ENCODE data around the gene PIGB. TPM values are rescaled to one million over a fixed set of nuclear protein-coding genes. Genes with fewer than 3 reads are reported as not detected.
A peak's percentile ranks its signal among the peaks of the same experiment; 100 is the strongest.

The PIGB gene
- total RNA-seq, 1 experiment from 2014 or later, result 5.2 TPM

DNA sequence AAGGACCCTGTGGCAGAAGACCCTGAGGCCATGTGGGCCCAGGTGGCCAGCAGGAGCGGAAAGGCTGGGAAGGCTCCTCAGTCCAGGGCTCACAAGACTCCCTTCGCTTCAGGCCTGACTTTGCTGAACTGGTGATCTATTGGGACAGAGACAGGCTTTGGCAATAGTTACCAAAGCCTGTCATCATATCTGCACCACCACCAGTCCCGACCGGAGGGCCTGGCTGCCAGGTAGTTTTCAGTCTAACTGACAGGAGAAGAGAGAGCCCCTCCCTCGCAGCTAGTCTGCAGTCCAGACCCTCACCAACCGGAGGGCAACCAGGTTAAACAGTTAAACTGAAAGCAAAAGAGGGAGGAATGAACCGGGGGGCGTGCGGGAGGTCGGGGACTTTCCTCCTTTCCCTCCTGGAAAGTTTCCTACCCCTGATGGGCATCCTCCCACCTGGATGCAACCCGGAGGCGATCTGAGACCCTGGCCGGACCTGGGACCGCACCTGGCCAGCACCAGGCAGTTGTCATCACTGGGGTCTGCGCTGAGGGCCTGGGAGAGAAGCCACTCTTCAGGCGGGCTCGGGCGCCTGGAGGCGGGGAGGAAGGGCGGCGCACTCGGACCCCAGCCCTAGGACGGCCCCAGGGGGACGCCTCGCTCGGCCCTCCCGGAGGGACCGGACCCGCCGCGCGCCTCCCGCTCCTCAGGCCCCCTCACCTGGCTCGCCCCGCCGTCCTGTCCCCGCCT is 29.8 kb upstream of the PIGB start:
- H3K27me3 Mint-ChIP-seq (ENCODE audit: low read depth), result peaks cover 11% of the 10 kb centered on the region; the same call in 1 of the 2 replicates
- peak; percentile 46 for ATAC-seq
- ChIA-PET CTCF (interaction anchor here (1.0 kb wide), 1 partner anchor 18 kb away, joined by 3 read pairs; no protein-coding TSS in a partner anchor), POLR2A (no interaction called here)
- no peak overlapping the region for H3K27ac Mint-ChIP-seq
- no peaks in the 10 kb centered on the region for H3K9me3 Mint-ChIP-seq
- peak; percentile 39 for DNase-seq (ENCODE audit: low spot score)
- peak overlapping the region; percentile 75 for H3K4me3 Mint-ChIP-seq
- TF ChIP-seq, protein P1, sequence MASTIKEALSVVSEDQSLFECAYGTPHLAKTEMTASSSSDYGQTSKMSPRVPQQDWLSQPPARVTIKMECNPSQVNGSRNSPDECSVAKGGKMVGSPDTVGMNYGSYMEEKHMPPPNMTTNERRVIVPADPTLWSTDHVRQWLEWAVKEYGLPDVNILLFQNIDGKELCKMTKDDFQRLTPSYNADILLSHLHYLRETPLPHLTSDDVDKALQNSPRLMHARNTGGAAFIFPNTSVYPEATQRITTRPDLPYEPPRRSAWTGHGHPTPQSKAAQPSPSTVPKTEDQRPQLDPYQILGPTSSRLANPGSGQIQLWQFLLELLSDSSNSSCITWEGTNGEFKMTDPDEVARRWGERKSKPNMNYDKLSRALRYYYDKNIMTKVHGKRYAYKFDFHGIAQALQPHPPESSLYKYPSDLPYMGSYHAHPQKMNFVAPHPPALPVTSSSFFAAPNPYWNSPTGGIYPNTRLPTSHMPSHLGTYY (CRISPR knock-in tag; IDR thresholded peaks at IDR 0.05), result no peak
- no peak for TF ChIP-seq ZNF263 (CRISPR knock-in tag; IDR thresholded peaks at IDR 0.05; ENCODE audit: low read depth)
- TF ChIP-seq ZNF121 (CRISPR knock-in tag; IDR thresholded peaks at IDR 0.05), result 0 out of 2 replicates have a peak, but pooled peaks have one; percentile 41
- TF ChIP-seq, protein P2, sequence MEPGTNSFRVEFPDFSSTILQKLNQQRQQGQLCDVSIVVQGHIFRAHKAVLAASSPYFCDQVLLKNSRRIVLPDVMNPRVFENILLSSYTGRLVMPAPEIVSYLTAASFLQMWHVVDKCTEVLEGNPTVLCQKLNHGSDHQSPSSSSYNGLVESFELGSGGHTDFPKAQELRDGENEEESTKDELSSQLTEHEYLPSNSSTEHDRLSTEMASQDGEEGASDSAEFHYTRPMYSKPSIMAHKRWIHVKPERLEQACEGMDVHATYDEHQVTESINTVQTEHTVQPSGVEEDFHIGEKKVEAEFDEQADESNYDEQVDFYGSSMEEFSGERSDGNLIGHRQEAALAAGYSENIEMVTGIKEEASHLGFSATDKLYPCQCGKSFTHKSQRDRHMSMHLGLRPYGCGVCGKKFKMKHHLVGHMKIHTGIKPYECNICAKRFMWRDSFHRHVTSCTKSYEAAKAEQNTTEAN (CRISPR knock-in tag; IDR thresholded peaks at IDR 0.05), result no peak
- H3K36me3 Mint-ChIP-seq, result no peaks in the 10 kb centered on the region
- peaks cover 16% of the 10 kb centered on the region for H3K4me1 Mint-ChIP-seq

DNA sequence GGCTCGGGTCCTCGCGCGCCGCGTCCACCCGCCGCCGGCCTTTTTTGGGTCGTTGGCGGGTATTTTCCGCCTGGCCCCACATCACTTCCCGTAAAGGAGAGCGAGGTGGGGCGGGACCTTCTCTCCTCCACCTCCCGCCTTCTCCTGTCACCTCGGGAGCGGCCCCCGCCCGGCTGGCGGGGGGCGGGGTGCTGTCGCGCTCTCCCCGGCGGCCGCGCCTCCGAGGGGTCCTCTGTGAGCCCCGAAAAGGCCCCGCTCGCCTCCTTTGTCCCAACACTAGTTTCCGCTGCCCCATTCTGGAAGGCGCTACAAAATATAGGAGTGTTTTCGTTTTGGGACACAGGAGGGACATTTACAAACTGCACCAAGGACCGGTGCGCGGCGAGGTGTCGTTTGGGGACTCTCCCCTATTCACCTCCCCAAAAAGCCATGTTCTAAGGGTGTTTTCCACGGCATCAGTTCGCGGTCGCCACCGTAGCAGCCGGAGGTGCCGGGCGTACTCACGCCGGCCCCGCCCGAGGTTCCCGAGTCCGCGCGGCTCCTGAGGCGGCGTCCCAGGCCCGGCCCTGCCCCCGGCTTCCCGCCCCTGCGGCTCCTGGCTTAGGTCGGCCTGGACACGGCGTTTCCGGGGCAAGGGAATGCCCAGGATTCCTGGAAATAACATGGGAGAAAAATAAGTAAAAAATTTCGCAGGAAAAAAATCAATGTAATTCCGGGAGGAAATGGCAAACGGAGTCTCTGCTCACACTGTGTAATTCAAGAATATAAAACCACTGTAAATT is 29.1 kb upstream of the PIGB start, which contains the start of gene RAB27A:
RAB27A (minus strand) TSS at position 68 of the 782 bp plus-strand sequence. CDS start 54,879 bp downstream, outside the sequence.
- ChIA-PET CTCF (interaction anchor here (1.3 to 2.1 kb wide), 3 partner anchors 72 to 150 kb away, joined by 7 to 13 read pairs (median 8); partner anchors contain the start of genes CCPG1 and PIERCE2), POLR2A (no interaction called here)
- H3K27me3 Mint-ChIP-seq (ENCODE audit: low read depth), result peaks cover 11% of the 10 kb centered on the region; the same call in 1 of the 2 replicates
- H3K4me3 Mint-ChIP-seq, result peak within 1 kb of the TSS; percentile 75
- TF ChIP-seq, protein P3, sequence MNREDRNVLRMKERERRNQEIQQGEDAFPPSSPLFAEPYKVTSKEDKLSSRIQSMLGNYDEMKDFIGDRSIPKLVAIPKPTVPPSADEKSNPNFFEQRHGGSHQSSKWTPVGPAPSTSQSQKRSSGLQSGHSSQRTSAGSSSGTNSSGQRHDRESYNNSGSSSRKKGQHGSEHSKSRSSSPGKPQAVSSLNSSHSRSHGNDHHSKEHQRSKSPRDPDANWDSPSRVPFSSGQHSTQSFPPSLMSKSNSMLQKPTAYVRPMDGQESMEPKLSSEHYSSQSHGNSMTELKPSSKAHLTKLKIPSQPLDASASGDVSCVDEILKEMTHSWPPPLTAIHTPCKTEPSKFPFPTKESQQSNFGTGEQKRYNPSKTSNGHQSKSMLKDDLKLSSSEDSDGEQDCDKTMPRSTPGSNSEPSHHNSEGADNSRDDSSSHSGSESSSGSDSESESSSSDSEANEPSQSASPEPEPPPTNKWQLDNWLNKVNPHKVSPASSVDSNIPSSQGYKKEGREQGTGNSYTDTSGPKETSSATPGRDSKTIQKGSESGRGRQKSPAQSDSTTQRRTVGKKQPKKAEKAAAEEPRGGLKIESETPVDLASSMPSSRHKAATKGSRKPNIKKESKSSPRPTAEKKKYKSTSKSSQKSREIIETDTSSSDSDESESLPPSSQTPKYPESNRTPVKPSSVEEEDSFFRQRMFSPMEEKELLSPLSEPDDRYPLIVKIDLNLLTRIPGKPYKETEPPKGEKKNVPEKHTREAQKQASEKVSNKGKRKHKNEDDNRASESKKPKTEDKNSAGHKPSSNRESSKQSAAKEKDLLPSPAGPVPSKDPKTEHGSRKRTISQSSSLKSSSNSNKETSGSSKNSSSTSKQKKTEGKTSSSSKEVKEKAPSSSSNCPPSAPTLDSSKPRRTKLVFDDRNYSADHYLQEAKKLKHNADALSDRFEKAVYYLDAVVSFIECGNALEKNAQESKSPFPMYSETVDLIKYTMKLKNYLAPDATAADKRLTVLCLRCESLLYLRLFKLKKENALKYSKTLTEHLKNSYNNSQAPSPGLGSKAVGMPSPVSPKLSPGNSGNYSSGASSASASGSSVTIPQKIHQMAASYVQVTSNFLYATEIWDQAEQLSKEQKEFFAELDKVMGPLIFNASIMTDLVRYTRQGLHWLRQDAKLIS (CRISPR knock-in tag; IDR thresholded peaks at IDR 0.05; ENCODE audit: borderline replicate concordance), result no peak
- TF ChIP-seq, protein P4, sequence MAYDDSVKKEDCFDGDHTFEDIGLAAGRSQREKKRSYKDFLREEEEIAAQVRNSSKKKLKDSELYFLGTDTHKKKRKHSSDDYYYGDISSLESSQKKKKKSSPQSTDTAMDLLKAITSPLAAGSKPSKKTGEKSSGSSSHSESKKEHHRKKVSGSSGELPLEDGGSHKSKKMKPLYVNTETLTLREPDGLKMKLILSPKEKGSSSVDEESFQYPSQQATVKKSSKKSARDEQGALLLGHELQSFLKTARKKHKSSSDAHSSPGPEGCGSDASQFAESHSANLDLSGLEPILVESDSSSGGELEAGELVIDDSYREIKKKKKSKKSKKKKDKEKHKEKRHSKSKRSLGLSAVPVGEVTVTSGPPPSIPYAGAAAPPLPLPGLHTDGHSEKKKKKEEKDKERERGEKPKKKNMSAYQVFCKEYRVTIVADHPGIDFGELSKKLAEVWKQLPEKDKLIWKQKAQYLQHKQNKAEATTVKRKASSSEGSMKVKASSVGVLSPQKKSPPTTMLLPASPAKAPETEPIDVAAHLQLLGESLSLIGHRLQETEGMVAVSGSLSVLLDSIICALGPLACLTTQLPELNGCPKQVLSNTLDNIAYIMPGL (CRISPR knock-in tag; IDR thresholded peaks at IDR 0.05), result 0 out of 2 replicates have a peak, but pooled peaks have one; percentile 3
- no peaks in the 10 kb centered on the region for H3K36me3 Mint-ChIP-seq
- H3K9me3 Mint-ChIP-seq, result no peaks in the 10 kb centered on the region
- H3K27ac Mint-ChIP-seq, result peak within 1 kb of the TSS; percentile 50; the same call in 1 of the 2 replicates
- peaks cover 11% of the 10 kb centered on the region for H3K4me1 Mint-ChIP-seq
- ATAC-seq (peak; percentile 87), DNase-seq (ENCODE audit: low spot score) (peak; percentile 81)

DNA sequence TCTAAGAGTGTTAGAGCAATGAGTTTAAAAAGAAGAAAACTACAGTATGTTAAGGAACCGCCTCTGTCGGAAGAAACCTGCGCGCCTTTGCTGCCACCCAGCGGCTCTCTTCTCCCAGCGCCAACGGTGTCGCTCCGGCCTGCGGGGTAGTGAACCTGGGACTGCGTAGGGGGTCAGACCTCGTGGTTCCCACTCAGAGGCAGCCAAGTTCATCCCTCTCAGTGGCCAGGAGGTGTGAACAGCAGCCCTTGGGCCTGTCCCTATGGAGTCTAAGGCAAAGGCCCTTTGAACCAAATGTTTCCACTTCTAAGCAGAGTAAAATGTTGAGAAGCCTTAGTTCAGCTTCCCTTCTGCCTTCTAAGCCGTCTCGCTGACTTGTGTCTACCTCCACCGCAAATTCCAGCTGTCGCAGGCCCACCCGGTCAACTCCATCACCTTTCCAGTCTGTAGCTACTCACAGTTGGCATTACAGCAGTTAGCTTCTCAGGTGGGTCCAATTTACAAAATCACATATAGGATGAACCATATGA is 28.4 kb upstream of the PIGB start:
- H3K27ac Mint-ChIP-seq, result peak overlapping the region; percentile 50; the same call in 1 of the 2 replicates
- H3K4me1 Mint-ChIP-seq, result peaks cover 11% of the 10 kb centered on the region
- ChIA-PET POLR2A (no interaction called here), CTCF (interaction anchor here (0.6 to 2.1 kb wide), 6 partner anchors 15 to 149 kb away, joined by 3 to 13 read pairs (median 6); partner anchors contain the start of genes CCPG1 and PIERCE2)
- no peaks in the 10 kb centered on the region for H3K9me3 Mint-ChIP-seq
- peak; percentile 87 for ATAC-seq
- TF ChIP-seq ZNF121 (CRISPR knock-in tag; IDR thresholded peaks at IDR 0.05) (peak; percentile 63; the same call in 1 of the 2 replicates), TEAD1 (CRISPR knock-in tag; IDR thresholded peaks at IDR 0.05) (0 out of 2 replicates have a peak, but pooled peaks have one; percentile 21)
- TF ChIP-seq, protein P5, sequence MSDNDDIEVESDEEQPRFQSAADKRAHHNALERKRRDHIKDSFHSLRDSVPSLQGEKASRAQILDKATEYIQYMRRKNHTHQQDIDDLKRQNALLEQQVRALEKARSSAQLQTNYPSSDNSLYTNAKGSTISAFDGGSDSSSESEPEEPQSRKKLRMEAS (CRISPR knock-in tag; IDR thresholded peaks at IDR 0.05), result peak; percentile 73
- TF ChIP-seq, protein P6, sequence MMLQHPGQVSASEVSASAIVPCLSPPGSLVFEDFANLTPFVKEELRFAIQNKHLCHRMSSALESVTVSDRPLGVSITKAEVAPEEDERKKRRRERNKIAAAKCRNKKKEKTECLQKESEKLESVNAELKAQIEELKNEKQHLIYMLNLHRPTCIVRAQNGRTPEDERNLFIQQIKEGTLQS (CRISPR knock-in tag; conservative IDR thresholded peaks at IDR 0.05), result no peak
- TF ChIP-seq, protein P7, sequence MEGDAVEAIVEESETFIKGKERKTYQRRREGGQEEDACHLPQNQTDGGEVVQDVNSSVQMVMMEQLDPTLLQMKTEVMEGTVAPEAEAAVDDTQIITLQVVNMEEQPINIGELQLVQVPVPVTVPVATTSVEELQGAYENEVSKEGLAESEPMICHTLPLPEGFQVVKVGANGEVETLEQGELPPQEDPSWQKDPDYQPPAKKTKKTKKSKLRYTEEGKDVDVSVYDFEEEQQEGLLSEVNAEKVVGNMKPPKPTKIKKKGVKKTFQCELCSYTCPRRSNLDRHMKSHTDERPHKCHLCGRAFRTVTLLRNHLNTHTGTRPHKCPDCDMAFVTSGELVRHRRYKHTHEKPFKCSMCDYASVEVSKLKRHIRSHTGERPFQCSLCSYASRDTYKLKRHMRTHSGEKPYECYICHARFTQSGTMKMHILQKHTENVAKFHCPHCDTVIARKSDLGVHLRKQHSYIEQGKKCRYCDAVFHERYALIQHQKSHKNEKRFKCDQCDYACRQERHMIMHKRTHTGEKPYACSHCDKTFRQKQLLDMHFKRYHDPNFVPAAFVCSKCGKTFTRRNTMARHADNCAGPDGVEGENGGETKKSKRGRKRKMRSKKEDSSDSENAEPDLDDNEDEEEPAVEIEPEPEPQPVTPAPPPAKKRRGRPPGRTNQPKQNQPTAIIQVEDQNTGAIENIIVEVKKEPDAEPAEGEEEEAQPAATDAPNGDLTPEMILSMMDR (IDR thresholded peaks at IDR 0.05), result peak; percentile 27; the same call in 1 of the 2 replicates
- peaks cover 11% of the 10 kb centered on the region; the same call in 1 of the 2 replicates for H3K27me3 Mint-ChIP-seq (ENCODE audit: low read depth)
- DNase-seq (ENCODE audit: low spot score), result peak; percentile 87
- H3K36me3 Mint-ChIP-seq, result no peaks in the 10 kb centered on the region
- peak overlapping the region; percentile 70 for H3K4me3 Mint-ChIP-seq

Data from WTC11 (cell line).